K562 (cell line): ENCODE data around the gene ADARB2.

ENCODE experiments used
- BHLHE40 ChIP-seq: IDR thresholded peaks from 2 replicates; pipeline ENCODE4 v1.6.1; 2011; ENCODE audit warnings: low read length, improper control_type of control experiment
- CEBPG ChIP-seq, 3 experiments: fragments of 200-800 bp in 1 of 3; sonication (Bioruptor generic) in 1 of 3; sonication (generic) in 1 of 3; formaldehyde crosslinking in 1 of 3; IDR thresholded peaks in 2 of 3; conservative IDR thresholded peaks in 1 of 3; 2 replicates each; pipeline versions ENCODE4 v1.6.1 to v1.8.0; 2016 to 2022; ENCODE audit warnings: missing compliant biosample characterization in 2 of 3, missing genetic modification characterization in 2 of 3, mild to moderate bottlenecking in 1 of 3, missing genetic modification reagents in 1 of 3
- EZH2 ChIP-seq: IDR thresholded peaks from 2 replicates; pipeline ENCODE4 v1.6.1; 2012; ENCODE audit warnings: low read depth, mild to moderate bottlenecking, inconsistent platforms, low read length, borderline replicate concordance
- FOXM1 ChIP-seq, 2 experiments: fragments of 450-650 bp in 1 of 2; sonication (generic) in 1 of 2; formaldehyde crosslinking in 1 of 2; IDR thresholded peaks; 2 replicates each; pipeline versions ENCODE4 v1.6.1 to v1.9.0; 2017 to 2022; ENCODE audit warnings: low read depth in 2 of 2, mild to moderate bottlenecking in 2 of 2, missing genetic modification reagents in 1 of 2, moderate library complexity in 1 of 2
- GMEB1 ChIP-seq: fragments of 250-450 bp; sonication (Bioruptor Pico); IDR thresholded peaks from 2 replicates; pipeline ENCODE4 v1.4.0; 2020; ENCODE audit warnings: mild to moderate bottlenecking
- HMGXB4 ChIP-seq: sonication (generic); formaldehyde crosslinking; IDR thresholded peaks from 2 replicates; pipeline ENCODE4 v1.8.1; 2023; ENCODE audit warnings: mild to moderate bottlenecking, missing genetic modification reagents
- KLF16 ChIP-seq: IDR thresholded peaks from 2 replicates; pipeline ENCODE4 v1.6.1; 2016; ENCODE audit warnings: antibody characterized with exemption
- POLR2A ChIP-seq: fragments of 450-650 bp; conservative IDR thresholded peaks from 2 replicates; pipeline ENCODE4 v1.6.1; 2016
- PRDM10 ChIP-seq: fragments of 450-650 bp; IDR thresholded peaks from 2 replicates; pipeline ENCODE4 v1.6.1; 2018; ENCODE audit not compliant: partially characterized antibody
- SAP30 ChIP-seq: fragments of 200-600 bp; sonication (generic); IDR thresholded peaks from 2 replicates; pipeline ENCODE4 v1.6.1; 2012; ENCODE audit warnings: borderline replicate concordance, low read depth, mild to moderate bottlenecking, moderate library complexity, low read length, control low read depth, inconsistent platforms; ENCODE audit not compliant: insufficient read depth, poor library complexity, severe bottlenecking
- SIN3A ChIP-seq, 2 experiments: fragments of 150-350 bp in 1 of 2; IDR thresholded peaks; 2 replicates each; pipeline ENCODE4 v1.6.1; 2011 to 2016; ENCODE audit warnings: borderline replicate concordance in 2 of 2, low read depth in 2 of 2, low read length in 2 of 2, mild to moderate bottlenecking in 2 of 2, moderate library complexity in 2 of 2; ENCODE audit not compliant: control insufficient read depth in 1 of 2
- SIN3B ChIP-seq: fragments of 450-650 bp; IDR thresholded peaks from 2 replicates; pipeline ENCODE4 v1.6.1; 2017; ENCODE audit warnings: low read depth, mild to moderate bottlenecking, moderate library complexity
- ZNF232 ChIP-seq: sonication (generic); formaldehyde crosslinking; IDR thresholded peaks from 2 replicates; pipeline ENCODE4 v1.8.0; 2022; ENCODE audit warnings: mild to moderate bottlenecking, missing genetic modification reagents

- TF ChIP-seq GMEB1 (CRISPR knock-in tag) = no peak
- no peak for TF ChIP-seq PRDM10
- TF ChIP-seq EZH2 = no peak
- no peak for TF ChIP-seq ZNF232 (CRISPR knock-in tag)
- TF ChIP-seq SIN3A (IDR thresholded peaks at IDR 0.05; ENCODE audit: borderline replicate concordance in 2 of 2, control insufficient read depth in 1 of 2, low read depth in 2 of 2, low read length in 2 of 2) = no peak
- no peak for TF ChIP-seq POLR2A
- no peak for TF ChIP-seq FOXM1 (IDR thresholded peaks at IDR 0.05; ENCODE audit: low read depth)
- TF ChIP-seq FOXM1 (CRISPR knock-in tag; IDR thresholded peaks at IDR 0.05; ENCODE audit: low read depth) = no peak
- TF ChIP-seq KLF16 = no peak
- TF ChIP-seq BHLHE40 = no peak
- no peak for TF ChIP-seq SIN3B
- TF ChIP-seq CEBPG (CRISPR knock-in tag; IDR thresholded peaks at IDR 0.05) = no peak
- no peak for TF ChIP-seq CEBPG (tag; conservative IDR thresholded peaks at IDR 0.05 in 1 of 2, IDR thresholded peaks at IDR 0.05 in 1 of 2)
- no peak for TF ChIP-seq HMGXB4 (CRISPR knock-in tag)
- TF ChIP-seq SAP30 = no peak
Observed at GRCh38 chr10:1169981-1170866, 567.1 kb downstream of the ADARB2 start.
